Progenitor cell of endocrine pancreas (in vitro differentiated cells): ENCODE measurements around the gene SERINC2. TPM values are rescaled to one million over a fixed set of nuclear protein-coding genes. Genes with fewer than 3 reads are reported as not detected.

Experiments used
- DNase-seq: peaks from one replicate; pipeline ENCODE4 v3.0.0; 2021; ENCODE audit warnings: low spot score; ENCODE audit not compliant: unreplicated experiment
- H3K27ac Mint-ChIP-seq: 2 replicates; pipeline ENCODE4 v1.8.0; 2021; ENCODE audit warnings: mild to moderate bottlenecking, moderate library complexity, mixed read lengths
- H3K27me3 Mint-ChIP-seq: 2 replicates; pipeline ENCODE4 v1.8.0; 2021; ENCODE audit warnings: mixed read lengths
- H3K36me3 Mint-ChIP-seq: 2 replicates; pipeline ENCODE4 v1.8.0; 2022; ENCODE audit warnings: mixed read lengths; ENCODE audit not compliant: insufficient read depth
- H3K4me1 Mint-ChIP-seq: 2 replicates; pipeline ENCODE4 v1.8.0; 2021; ENCODE audit warnings: low read depth, mixed read lengths
- H3K4me3 Mint-ChIP-seq: 2 replicates; pipeline ENCODE4 v1.8.0; 2021; ENCODE audit warnings: low read depth, mild to moderate bottlenecking, moderate library complexity, mixed read lengths
- H3K9me3 Mint-ChIP-seq: 2 replicates; pipeline ENCODE4 v1.8.0; 2021; ENCODE audit warnings: low read depth, mixed read lengths
- total RNA-seq: library from RNA; stranded (reverse); gene quantifications from 2 replicates; pipeline ENCODE4 v1.2.1, GENCODE V29; 2021
- TF ChIP-seq, protein P1 (sequence below): fragments of 200-600 bp; sonication (generic); IDR thresholded peaks from one replicate; pipeline ENCODE4 v1.5.0; 2021; ENCODE audit warnings: antibody characterized with exemption, mild to moderate bottlenecking; ENCODE audit not compliant: unreplicated experiment

The SERINC2 gene
- total RNA-seq, 1 donor from 2014 or later = 65.7 TPM

DNA sequence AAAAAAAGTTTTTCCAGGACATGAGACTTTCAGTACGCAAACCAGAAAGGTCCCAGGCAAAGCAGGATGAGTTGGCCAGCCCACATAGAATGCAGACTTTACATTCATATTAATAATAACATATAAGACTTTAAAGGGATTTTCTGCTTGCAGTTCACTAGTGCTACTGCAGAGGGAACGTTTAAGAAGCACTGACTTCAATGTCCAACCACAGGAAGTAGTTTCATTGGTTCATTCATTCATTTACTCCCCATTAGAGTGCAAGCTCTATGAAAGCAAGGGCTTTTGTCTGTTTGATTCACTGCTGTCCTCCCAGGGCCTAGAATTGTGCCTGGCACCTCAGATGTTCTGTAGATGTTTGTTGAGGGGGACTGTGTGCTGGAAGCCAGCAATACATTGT lies 11.8 kb upstream of the SERINC2 start:
- H3K4me3 Mint-ChIP-seq = no peak overlapping the region
- DNase-seq = no peak
- H3K27me3 Mint-ChIP-seq = peaks cover 2% of the 10 kb centered on the region
- H3K36me3 Mint-ChIP-seq = no peaks in the 10 kb centered on the region
- no peak overlapping the region for H3K27ac Mint-ChIP-seq
- H3K9me3 Mint-ChIP-seq = no peaks in the 10 kb centered on the region
- no peaks in the 10 kb centered on the region for H3K4me1 Mint-ChIP-seq
- TF ChIP-seq, protein P1, sequence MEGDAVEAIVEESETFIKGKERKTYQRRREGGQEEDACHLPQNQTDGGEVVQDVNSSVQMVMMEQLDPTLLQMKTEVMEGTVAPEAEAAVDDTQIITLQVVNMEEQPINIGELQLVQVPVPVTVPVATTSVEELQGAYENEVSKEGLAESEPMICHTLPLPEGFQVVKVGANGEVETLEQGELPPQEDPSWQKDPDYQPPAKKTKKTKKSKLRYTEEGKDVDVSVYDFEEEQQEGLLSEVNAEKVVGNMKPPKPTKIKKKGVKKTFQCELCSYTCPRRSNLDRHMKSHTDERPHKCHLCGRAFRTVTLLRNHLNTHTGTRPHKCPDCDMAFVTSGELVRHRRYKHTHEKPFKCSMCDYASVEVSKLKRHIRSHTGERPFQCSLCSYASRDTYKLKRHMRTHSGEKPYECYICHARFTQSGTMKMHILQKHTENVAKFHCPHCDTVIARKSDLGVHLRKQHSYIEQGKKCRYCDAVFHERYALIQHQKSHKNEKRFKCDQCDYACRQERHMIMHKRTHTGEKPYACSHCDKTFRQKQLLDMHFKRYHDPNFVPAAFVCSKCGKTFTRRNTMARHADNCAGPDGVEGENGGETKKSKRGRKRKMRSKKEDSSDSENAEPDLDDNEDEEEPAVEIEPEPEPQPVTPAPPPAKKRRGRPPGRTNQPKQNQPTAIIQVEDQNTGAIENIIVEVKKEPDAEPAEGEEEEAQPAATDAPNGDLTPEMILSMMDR = no peak

DNA sequence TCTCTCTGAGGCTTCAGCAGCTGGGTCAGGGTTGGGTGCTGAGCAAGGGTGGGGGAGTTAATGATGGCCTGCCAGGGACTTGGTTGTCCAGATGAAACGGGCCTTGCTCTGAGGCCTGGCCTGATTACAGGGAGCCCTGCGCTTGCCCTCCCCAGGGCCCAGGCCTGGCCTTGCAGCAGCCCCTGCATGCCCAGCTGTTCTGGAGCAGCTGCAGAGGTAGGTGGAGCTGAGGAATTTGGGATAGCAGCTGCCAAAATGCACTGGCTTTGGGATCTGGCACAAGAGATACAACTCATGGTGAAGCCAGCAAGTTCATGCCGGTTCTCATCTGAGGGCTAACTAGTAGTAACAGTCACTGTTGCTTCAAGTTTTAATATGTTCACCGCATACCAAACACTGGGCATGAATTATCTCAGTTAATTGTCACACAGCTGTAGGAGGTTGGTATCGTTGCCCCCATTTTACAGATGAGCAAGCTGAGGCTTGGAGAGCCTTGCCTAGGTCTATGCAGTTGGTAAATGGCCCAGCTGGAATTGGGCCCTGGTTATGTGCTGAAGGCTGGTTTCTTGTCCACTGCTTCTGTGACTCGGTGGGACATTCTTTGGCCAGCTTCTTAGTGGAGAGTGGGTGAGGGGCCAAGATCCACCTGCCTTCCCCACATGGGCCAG lies 7.3 kb upstream of the SERINC2 start:
- no peaks in the 10 kb centered on the region for H3K9me3 Mint-ChIP-seq
- TF ChIP-seq, protein P1 = no peak
- DNase-seq = no peak
- no peaks in the 10 kb centered on the region for H3K36me3 Mint-ChIP-seq
- no peaks in the 10 kb centered on the region for H3K4me1 Mint-ChIP-seq
- no peak overlapping the region for H3K4me3 Mint-ChIP-seq
- peaks cover 8% of the 10 kb centered on the region for H3K27me3 Mint-ChIP-seq
- H3K27ac Mint-ChIP-seq = no peak overlapping the region

DNA sequence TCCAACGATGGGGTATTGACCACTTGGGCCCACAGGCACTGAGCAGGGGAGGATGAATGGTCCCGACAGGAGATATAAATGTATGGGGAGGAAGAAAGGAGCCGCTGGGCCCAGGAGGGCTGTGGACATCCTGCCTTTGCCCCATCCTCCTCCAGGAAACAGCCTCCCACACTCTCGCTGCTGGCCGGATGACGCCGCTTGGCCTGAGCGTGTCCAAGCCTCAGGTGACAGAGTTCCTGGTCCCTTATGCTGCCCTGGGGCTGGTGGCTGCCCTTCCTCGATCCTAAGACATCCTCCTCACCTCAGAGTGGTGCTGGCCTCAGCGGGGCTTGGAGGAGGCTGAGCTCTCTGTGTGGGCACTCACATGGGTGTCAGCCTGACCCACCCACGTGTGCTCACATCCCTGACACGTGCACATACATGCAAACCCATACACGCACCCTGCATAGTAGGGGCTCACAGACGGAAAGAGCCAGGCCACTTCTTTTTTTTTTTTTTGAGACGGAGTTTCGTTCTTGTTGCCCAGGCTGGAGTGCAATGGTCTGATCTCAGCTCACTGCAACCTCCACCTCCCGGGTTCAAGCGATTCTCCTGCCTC lies 5.9 kb upstream of the SERINC2 start:
- no peak overlapping the region for H3K27ac Mint-ChIP-seq
- TF ChIP-seq, protein P1 = no peak
- peaks cover 16% of the 10 kb centered on the region for H3K27me3 Mint-ChIP-seq
- H3K4me1 Mint-ChIP-seq = no peaks in the 10 kb centered on the region
- no peaks in the 10 kb centered on the region for H3K9me3 Mint-ChIP-seq
- DNase-seq = no peak
- H3K36me3 Mint-ChIP-seq = no peaks in the 10 kb centered on the region
- H3K4me3 Mint-ChIP-seq = no peak overlapping the region

DNA sequence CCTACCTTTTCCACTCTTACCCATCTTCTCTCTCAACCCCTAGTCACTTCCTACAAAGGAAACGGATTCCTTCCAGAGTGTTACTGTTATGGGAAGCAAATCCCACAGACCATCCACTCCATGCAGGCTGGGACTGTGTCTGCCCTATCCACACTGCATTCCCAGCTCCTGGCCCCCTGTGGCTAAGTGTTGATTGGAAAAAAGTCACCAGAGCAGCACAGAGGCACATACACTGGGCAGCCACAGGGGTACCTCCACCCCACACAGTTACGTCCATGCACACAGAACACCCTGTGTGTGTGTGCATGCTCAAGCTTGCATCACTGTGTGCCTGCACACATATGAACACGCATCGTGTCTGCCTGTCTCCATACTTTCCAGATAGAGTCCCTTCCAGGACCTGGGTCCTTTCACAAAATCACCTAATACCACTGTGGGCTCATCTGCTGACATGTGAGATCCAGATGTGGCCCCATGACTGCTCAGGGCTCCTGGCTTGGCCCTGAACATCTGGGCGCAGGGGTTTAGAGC lies 4.2 kb upstream of the SERINC2 start:
- no peak overlapping the region for H3K4me3 Mint-ChIP-seq
- TF ChIP-seq, protein P1 = no peak
- H3K27me3 Mint-ChIP-seq = peaks cover 16% of the 10 kb centered on the region
- H3K36me3 Mint-ChIP-seq = no peaks in the 10 kb centered on the region
- H3K27ac Mint-ChIP-seq = no peak overlapping the region
- H3K4me1 Mint-ChIP-seq = peaks cover 3% of the 10 kb centered on the region
- H3K9me3 Mint-ChIP-seq = no peaks in the 10 kb centered on the region
- no peak for DNase-seq

DNA sequence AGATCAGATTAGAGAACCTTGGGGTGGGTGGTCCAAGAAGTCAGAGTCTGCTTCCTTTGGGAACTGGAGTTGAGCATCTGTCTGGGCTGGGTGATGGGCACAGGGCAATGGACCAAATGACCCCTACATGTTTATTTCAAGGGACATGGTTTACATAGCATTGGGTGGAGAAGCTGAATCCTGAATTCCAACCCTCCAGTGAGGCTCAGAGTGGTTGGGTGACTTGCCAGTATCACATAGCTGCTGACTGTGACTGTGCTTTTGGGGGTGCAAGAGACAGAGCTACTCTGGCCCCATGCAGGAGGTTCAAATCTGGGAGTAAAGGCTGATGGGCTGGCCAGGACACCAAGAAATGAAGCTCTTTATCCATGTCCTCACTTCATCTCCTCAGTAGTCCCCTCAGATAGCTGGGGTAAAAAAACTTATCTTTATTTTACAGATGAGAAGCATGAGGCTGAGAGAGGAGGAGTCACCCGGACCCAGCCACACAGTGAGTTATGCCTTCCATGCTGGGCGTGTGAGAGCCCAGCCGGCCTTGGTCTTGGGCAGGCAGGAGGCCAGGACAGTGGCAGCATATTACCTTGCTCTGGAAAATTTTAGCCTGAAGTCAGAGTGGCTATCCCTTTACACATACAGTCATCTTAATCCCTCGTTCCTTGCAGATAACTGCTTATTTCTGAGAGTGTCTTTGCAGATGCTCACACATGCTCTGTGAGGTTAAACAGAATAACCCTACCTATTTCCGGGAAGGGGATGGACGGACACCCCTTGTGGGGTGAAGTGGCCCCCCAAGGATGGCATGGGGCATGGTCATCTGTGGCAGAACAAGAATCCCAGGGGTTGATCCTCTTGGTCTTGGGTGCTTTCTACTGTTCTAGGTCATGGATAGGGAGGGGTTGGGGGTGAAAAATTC lies 2.8 kb upstream of the SERINC2 start:
- TF ChIP-seq, protein P1 = no peak
- H3K27ac Mint-ChIP-seq = no peak overlapping the region
- H3K4me1 Mint-ChIP-seq = peaks cover 8% of the 10 kb centered on the region
- DNase-seq = no peak
- peaks cover 14% of the 10 kb centered on the region for H3K27me3 Mint-ChIP-seq
- no peaks in the 10 kb centered on the region for H3K9me3 Mint-ChIP-seq
- H3K36me3 Mint-ChIP-seq = no peaks in the 10 kb centered on the region
- no peak overlapping the region for H3K4me3 Mint-ChIP-seq
